Cardiac fibroblast (primary cell): Measurements from ENCODE around the gene MARCHF9.

Experiments
- DNase-seq, 2 donors: peaks; one replicate each; pipeline versions ENCODE4 v3.0.0 to v3.0.0-alpha.2; 2010; ENCODE audit warnings: low read depth in 2 of 2
- H3K4me3 ChIP-seq, 2 donors: replicated peaks in 1 of 2; 1 replicate in 1 of 2; 2 replicates in 1 of 2; pipeline ENCODE4 v1.5.1; 2011; ENCODE audit warnings: low read depth in 2 of 2, low read length in 2 of 2, mild to moderate bottlenecking in 2 of 2, moderate library complexity in 1 of 2
- CTCF ChIP-seq: IDR thresholded peaks from one replicate; pipeline ENCODE4 v1.5.1; 2011; ENCODE audit warnings: low read depth, mild to moderate bottlenecking, low read length, inconsistent platforms

MARCHF9 gene

DNA sequence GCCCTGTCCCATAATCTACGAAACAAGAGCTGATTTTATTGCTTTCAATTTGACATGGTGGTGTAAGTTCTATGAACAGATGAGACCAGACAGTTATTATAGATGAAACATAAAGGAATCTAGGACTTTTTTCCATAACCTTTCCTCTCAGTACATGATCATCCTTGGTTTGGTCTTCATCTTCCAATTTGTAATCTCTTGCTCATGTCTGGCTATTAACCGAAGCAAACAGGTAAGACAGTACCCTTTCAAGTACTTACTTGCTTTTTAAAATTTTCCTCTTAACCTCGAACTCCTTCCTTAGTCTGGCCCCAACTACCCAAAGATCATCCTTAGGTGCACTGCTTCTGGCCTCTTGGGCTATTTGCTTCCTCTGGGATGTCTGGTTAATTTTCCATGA is 8.9 kb upstream of the MARCHF9 start:
- no peak for TF ChIP-seq CTCF
- peak overlapping the region; percentile 85 to 96 for H3K4me3 ChIP-seq
- DNase-seq = no peak

DNA sequence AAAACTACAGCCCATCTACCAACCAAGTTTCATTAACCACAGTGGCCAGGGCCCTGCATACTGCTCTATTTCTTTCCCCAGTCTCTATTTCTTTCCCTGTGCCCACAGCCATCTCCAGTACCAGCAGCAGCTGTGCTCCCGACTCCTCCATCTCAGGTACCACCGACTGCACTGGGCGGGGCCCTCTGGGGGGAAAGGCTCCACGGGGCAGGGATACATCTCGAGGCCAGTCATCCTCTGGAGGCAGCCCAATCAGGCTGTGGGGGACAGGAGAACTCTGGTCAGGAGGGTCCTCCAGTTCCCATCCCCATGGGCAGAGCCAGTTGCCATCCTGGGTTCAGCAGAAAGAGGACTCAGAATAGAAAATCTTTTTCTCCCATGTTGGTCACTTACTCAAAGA is 5.8 kb upstream of the MARCHF9 start:
- no peak overlapping the region for H3K4me3 ChIP-seq
- DNase-seq = no peak
- TF ChIP-seq CTCF = no peak

GRCh38 chr12:57750561-57751431 is 4.1 kb upstream of the MARCHF9 start:
- peak overlapping the region; percentile 81 to 88 for H3K4me3 ChIP-seq
- no peak for TF ChIP-seq CTCF
- no peak for DNase-seq

DNA sequence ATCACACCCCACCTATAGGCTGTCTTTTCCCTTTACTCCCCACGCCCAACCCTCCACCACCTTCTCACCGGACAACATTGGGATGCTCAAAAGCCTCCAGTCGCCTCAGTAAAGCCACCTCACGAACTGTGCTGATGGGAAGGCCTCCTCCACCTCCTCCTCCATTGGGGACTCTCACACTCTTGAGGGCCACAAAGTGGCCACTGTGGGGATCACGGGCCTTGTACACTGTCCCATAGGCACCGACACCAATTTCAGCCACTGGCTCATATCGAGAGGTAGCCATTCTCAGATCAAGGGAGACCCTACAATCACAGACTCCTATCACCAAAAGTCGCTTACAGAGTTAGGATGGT is 3.5 kb upstream of the MARCHF9 start:
- TF ChIP-seq CTCF = no peak
- H3K4me3 ChIP-seq = peak overlapping the region; percentile 81 to 88
- no peak for DNase-seq

- no peak for TF ChIP-seq CTCF
- H3K4me3 ChIP-seq = peak within 1 kb of the TSS; percentile 81 to 88
- peak; percentile 100 for DNase-seq
Observed at GRCh38 chr12:57751788-57752667, 2.9 kb upstream of the MARCHF9 start, which contains the start of gene CDK4. Gene CDK4 (minus strand): TSS chr12:57752310. CDS start chr12:57751717, 593 bp downstream.

DNA sequence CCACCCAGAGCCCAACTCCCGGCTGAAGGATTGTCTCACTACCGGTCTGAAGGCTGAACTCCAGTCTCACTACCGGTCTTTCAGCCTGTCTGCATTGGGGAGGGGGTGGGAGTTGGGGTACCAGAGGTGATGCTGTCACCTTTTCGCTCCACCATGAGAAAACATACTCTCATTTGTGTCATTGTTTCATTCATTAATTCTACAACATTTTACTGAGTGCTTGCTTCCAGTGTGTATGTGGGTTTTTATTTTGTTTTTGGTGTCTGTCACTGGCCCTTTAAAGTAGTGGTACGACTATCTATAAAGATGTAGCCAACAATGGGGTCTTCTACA is 2.3 kb upstream of the MARCHF9 start:
- no peak for DNase-seq
- peak overlapping the region in 1 of 2 donors; percentile 43 for H3K4me3 ChIP-seq
- no peak for TF ChIP-seq CTCF
